Spleen (tissue), 11 donors: ENCODE results near the gene TRPC3. TPM values are rescaled to one million over a fixed set of nuclear protein-coding genes. Genes with fewer than 3 reads are reported as not detected.

Experiments used
- DNase-seq: peaks from one replicate; pipeline ENCODE4 v3.0.0-alpha.2; 2020
- H3K27ac ChIP-seq, 8 donors: fragments of 200-600 bp; sonication (generic) in 7 of 8; 1 replicate in 4 of 8; 2 replicates in 4 of 8; pipeline versions ENCODE4 v1.5.0 to v1.8.0; 2016 to 2021; ENCODE audit warnings: inconsistent platforms in 4 of 8, mild to moderate bottlenecking in 4 of 8, moderate library complexity in 1 of 8
- H3K27me3 ChIP-seq, 7 donors: fragments of 200-600 bp; sonication (generic) in 6 of 7; replicated peaks in 1 of 7; 1 replicate in 4 of 7; 2 replicates in 3 of 7; pipeline versions ENCODE4 v1.5.0 to v1.8.0; 2016 to 2021; ENCODE audit warnings: inconsistent platforms in 3 of 7, mild to moderate bottlenecking in 1 of 7
- H3K36me3 ChIP-seq, 6 donors: fragments of 200-600 bp; sonication (generic) in 5 of 6; 1 replicate in 4 of 6; 2 replicates in 2 of 6; pipeline versions ENCODE4 v1.5.0 to v1.8.0; 2016 to 2021; ENCODE audit warnings: inconsistent platforms in 2 of 6
- H3K4me1 ChIP-seq, 6 donors: fragments of 200-600 bp; sonication (generic) in 5 of 6; 1 replicate in 3 of 6; 2 replicates in 3 of 6; pipeline versions ENCODE4 v1.5.0 to v1.8.0; 2016 to 2021; ENCODE audit warnings: inconsistent platforms in 3 of 6
- H3K4me3 ChIP-seq, 8 donors: fragments of 200-600 bp; sonication (generic) in 7 of 8; 1 replicate in 4 of 8; 2 replicates in 4 of 8; pipeline versions ENCODE4 v1.5.0 to v1.8.0; 2016 to 2021; ENCODE audit warnings: inconsistent platforms in 4 of 8, mild to moderate bottlenecking in 4 of 8, moderate library complexity in 2 of 8
- H3K9me3 ChIP-seq, 8 donors: fragments of 200-600 bp; sonication (generic) in 7 of 8; 1 replicate in 4 of 8; 2 replicates in 4 of 8; pipeline versions ENCODE4 v1.5.0 to v1.8.0; 2016 to 2021; ENCODE audit warnings: inconsistent platforms in 4 of 8
- POLR2A ChIP-seq, 3 donors: fragments of 450-650 bp; IDR thresholded peaks; one replicate each; pipeline ENCODE4 v1.5.1; 2017; ENCODE audit warnings: antibody characterized with exemption in 3 of 3, mild to moderate bottlenecking in 1 of 3
- POLR2AphosphoS5 ChIP-seq, 3 donors: sonication (generic); formaldehyde crosslinking; IDR thresholded peaks; one replicate each; pipeline ENCODE4 v1.5.1; 2017; ENCODE audit warnings: antibody characterized with exemption in 3 of 3
- WGBS, 5 donors: extraction: QIAGEN DNeasy Blood & Tissue Kit in 3 of 5; methylation state at CpG; one replicate each; pipeline versions ENCODE4 v1.1.5 to v1.1.7; 2013 to 2018; 5-methylcytosine and 5-hydroxymethylcytosine counted together
- intact Hi-C: fragments of 100-400 bp; cut with DNase I; formaldehyde crosslinking; loops from one replicate; pipeline ENCODE4 v1.15.0; 2023; ENCODE audit warnings: low total_unique reads
- polyA plus RNA-seq, 3 donors: library from polyadenylated mRNA; stranded (reverse); fragments of 200-250 nt; gene quantifications; one replicate each; pipeline ENCODE4 v1.2.1, GENCODE V29; 2013
- total RNA-seq, 7 donors: library from RNA; depleted of rRNA in 3 of 7; stranded (reverse); fragments of >200 nt in 3 of 7; fragmentation: NEBNext Ultra II Directional in 4 of 7; extraction: Animal tissue kit (Norgen Biotek cat#: 25700) in 4 of 7; gene quantifications; one replicate each; pipeline versions ENCODE4 v1.1.0 to v1.2.1, GENCODE V29; 2016 to 2021
- TF ChIP-seq, protein P1 (sequence below), 11 experiments: fragments of 200-600 bp in 7 of 11; fragments of 450-650 bp in 4 of 11; sonication (generic) in 4 of 11; IDR thresholded peaks in 8 of 11; conservative IDR thresholded peaks in 3 of 11; 1 replicate in 7 of 11; 2 replicates in 4 of 11; pipeline versions ENCODE4 v1.4.0 to v1.8.0; 2016 to 2021; ENCODE audit warnings: antibody characterized with exemption in 11 of 11, inconsistent platforms in 4 of 11, mild to moderate bottlenecking in 1 of 11
- donor health status: healthy with polysubstance abuse.
- donor health status: DM: no; HTN: no; CAD: no; lungs with moderate emphysema.
- donor health status: DM: no; HTN: no; CAD: no.
- donor health status: Bipolar disorder and iron deficiency.
- donor health status: healthy.
- donor health status: DM: no; HTN: no; CAD: no.
- donor health status: DM: yes; HTN: yes; CAD: no.

TRPC3 gene
- total and polyA plus RNA-seq, 10 donors = 0.04 to 0.83 (median 0.24) TPM

DNA sequence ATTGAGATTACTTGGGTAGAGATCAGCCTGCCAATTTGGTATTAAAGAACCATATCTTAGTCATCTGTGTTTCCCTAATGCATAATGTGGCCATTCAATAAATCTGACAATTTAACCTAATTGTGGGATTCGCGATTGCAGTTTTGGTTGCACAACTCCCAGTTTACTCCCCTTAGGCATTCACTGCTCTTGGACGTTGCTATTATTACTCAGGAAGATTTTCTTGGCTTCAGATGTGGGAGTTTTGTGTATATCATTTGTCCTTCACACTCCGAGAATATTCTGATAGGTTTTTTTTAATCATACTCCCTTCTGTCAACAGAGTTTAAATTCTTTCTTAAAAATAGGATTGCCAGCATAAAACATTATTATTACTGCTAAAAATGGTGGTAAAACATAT is 22.0 kb upstream of the TRPC3 start:
- no peak for DNase-seq
- peaks cover 0 to 16% (median 3%) of the 10 kb centered on the region in 6 donors for H3K4me1 ChIP-seq
- intact Hi-C loops = no loop called here

DNA sequence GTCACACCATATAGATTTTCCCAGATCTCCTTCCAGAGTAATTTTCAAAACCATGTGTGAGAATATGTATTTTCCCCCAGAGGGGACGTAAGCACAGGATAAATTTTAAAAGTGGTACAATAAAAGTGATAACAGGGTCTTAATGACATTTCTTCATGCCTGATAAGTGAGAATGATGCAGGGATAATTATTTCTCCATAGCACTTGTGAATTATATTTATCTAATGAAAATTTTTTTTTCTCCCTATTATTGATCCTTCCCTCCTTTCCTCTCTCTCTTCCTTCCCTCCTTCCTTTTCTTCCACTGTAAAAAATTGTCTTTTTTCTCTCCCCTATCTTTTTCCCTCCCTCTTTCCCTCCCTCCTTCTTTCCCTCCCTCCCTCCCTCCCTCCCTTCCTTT is 17.0 kb upstream of the TRPC3 start:
- TF ChIP-seq POLR2A (IDR thresholded peaks at IDR 0.05) = no peak
- TF ChIP-seq, protein P1, sequence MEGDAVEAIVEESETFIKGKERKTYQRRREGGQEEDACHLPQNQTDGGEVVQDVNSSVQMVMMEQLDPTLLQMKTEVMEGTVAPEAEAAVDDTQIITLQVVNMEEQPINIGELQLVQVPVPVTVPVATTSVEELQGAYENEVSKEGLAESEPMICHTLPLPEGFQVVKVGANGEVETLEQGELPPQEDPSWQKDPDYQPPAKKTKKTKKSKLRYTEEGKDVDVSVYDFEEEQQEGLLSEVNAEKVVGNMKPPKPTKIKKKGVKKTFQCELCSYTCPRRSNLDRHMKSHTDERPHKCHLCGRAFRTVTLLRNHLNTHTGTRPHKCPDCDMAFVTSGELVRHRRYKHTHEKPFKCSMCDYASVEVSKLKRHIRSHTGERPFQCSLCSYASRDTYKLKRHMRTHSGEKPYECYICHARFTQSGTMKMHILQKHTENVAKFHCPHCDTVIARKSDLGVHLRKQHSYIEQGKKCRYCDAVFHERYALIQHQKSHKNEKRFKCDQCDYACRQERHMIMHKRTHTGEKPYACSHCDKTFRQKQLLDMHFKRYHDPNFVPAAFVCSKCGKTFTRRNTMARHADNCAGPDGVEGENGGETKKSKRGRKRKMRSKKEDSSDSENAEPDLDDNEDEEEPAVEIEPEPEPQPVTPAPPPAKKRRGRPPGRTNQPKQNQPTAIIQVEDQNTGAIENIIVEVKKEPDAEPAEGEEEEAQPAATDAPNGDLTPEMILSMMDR (IDR thresholded peaks at IDR 0.05 in 8 of 11, conservative IDR thresholded peaks at IDR 0.05 in 3 of 11) = no peak
- TF ChIP-seq POLR2AphosphoS5 (IDR thresholded peaks at IDR 0.05) = no peak

More for the DNA sequence above, 22.0 kb upstream of the TRPC3 start:
- Histone ChIP-seq H3K4me3 (no peak overlapping the region), H3K27ac (no peak overlapping the region), H3K36me3 (no peaks in the 10 kb centered on the region), H3K27me3 (peaks cover 0 to 13% (median 0%) of the 10 kb centered on the region in 7 donors), H3K9me3 (no peaks in the 10 kb centered on the region)
- WGBS, 5 donors = 70 to 83% (median 77%) methylated on average over 4 of the region's 4 CpGs
- TF ChIP-seq, protein P1 (IDR thresholded peaks at IDR 0.05 in 8 of 11, conservative IDR thresholded peaks at IDR 0.05 in 3 of 11) = no peak
- TF ChIP-seq POLR2A (IDR thresholded peaks at IDR 0.05) (no peak), POLR2AphosphoS5 (IDR thresholded peaks at IDR 0.05) (no peak)

DNA sequence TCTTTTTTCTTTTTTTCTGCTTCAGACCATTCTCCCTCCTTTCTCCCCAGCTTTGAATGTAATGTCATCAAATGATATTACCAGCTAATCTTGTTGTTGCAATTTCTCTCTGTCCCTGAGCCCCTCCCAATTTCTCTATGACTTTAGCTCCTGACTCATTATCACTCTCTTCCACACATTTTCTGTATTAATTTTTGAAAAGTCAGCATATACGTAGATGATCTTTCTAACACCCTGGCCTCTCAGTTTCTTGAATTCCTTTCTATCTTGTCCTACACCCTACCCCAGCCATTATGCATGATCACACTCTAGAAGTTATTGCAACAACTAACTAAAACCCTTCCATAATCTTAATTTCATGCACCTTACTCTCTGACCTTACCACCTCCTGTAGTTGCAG is 13.1 kb upstream of the TRPC3 start:
- intact Hi-C loops = no loop called here
- Histone ChIP-seq H3K36me3 (no peaks in the 10 kb centered on the region), H3K4me1 (no peaks in the 10 kb centered on the region), H3K4me3 (no peak overlapping the region), H3K9me3 (no peaks in the 10 kb centered on the region), H3K27ac (no peak overlapping the region), H3K27me3 (peaks cover 0 to 22% (median 6%) of the 10 kb centered on the region in 7 donors)
- WGBS, 5 donors = 91 to 97% (median 96%) methylated on average over 1 of the region's 1 CpG
- TF ChIP-seq POLR2AphosphoS5 (IDR thresholded peaks at IDR 0.05) = no peak
- TF ChIP-seq, protein P1 (IDR thresholded peaks at IDR 0.05 in 8 of 11, conservative IDR thresholded peaks at IDR 0.05 in 3 of 11) = no peak
- no peak for TF ChIP-seq POLR2A (IDR thresholded peaks at IDR 0.05)
- no peak for DNase-seq

More for the DNA sequence above, 17.0 kb upstream of the TRPC3 start:
- peaks cover 0 to 26% (median 6%) of the 10 kb centered on the region in 7 donors for H3K27me3 ChIP-seq
- no peak overlapping the region for H3K27ac ChIP-seq
- intact Hi-C loops = no loop called here
- WGBS, 5 donors = 83 to 91% (median 87%) methylated on average over 1 of the region's 1 CpG
- H3K4me1 ChIP-seq = no peaks in the 10 kb centered on the region
- H3K36me3 ChIP-seq = no peaks in the 10 kb centered on the region
- DNase-seq = no peak
- no peak overlapping the region for H3K4me3 ChIP-seq
- H3K9me3 ChIP-seq = no peaks in the 10 kb centered on the region

DNA sequence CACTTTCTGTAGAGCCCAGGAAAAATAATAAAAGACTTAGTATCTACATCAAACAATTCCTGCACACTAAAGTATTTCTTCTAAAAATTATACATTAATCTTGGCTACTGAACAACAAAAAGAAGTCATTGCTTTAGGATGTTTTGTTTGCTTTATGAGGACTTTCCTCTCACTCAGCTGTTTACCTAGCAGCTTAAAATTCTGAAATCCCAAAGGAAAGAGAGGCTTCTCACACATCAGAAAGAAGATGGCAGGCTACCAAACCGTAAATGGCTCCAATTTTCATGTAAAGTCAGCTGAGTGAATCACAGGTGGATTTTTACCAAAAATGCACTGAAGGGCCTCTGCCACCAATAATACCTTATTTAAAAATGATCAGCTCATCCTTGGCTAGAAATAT is 9.0 kb upstream of the TRPC3 start:
- 50 to 83% (median 75%) methylated on average over 1 of the region's 1 CpG for WGBS, 5 donors
- no peaks in the 10 kb centered on the region for H3K9me3 ChIP-seq

More for the DNA sequence above, 9.0 kb upstream of the TRPC3 start:
- H3K4me1 ChIP-seq = no peaks in the 10 kb centered on the region
- H3K27me3 ChIP-seq = peaks cover 0 to 6% (median 0%) of the 10 kb centered on the region in 7 donors
- H3K36me3 ChIP-seq = no peaks in the 10 kb centered on the region
- no peak overlapping the region for H3K4me3 ChIP-seq
- TF ChIP-seq POLR2A (IDR thresholded peaks at IDR 0.05) = no peak
- TF ChIP-seq POLR2AphosphoS5 (IDR thresholded peaks at IDR 0.05) = no peak
- TF ChIP-seq, protein P1 (IDR thresholded peaks at IDR 0.05 in 8 of 11, conservative IDR thresholded peaks at IDR 0.05 in 3 of 11) = no peak
- no peak for DNase-seq
- intact Hi-C loops = no loop called here
- H3K27ac ChIP-seq = no peak overlapping the region
